ENCODE data around the gene PLPP2. TPM values are rescaled to one million over a fixed set of nuclear protein-coding genes. Genes with fewer than 3 reads are reported as not detected.

Gene PLPP2
- total and polyA plus RNA-seq, 9 of the 15 experiments (the other 6 are each of a cell fraction or from before 2014, with no cell fraction given): 0.51 to 4.4 (median 2.2) TPM; not detected in 1

GRCh38 chr19:308471-309205 lies 17.4 kb upstream of the PLPP2 start:
- no peak for FAIRE-seq

More at GRCh38 chr19:308471-309205, 17.4 kb upstream of the PLPP2 start:
- H3K9me1 ChIP-seq (ENCODE audit: control insufficient read depth, insufficient read depth, low read length): peaks cover 4% of the 10 kb centered on the region
- H3K27me3 ChIP-seq (ENCODE audit: control insufficient read depth in 2 of 2, insufficient read depth in 2 of 2, low read length in 2 of 2): no peaks in the 10 kb centered on the region
- CTCF ChIA-PET (ENCODE audit: low intra/inter-chr PET ratio): no interaction called here
- no peak overlapping the region for H2AFZ ChIP-seq (ENCODE audit: low read depth, low read length)
- peaks cover 0 to 22% of the 10 kb centered on the region in 2 experiments; a peak in 2 of 5 replicates for H3K4me1 ChIP-seq (replicated peaks in 1 of 2; ENCODE audit: control insufficient read depth in 2 of 2, insufficient read depth in 2 of 2, low read length in 2 of 2)
- POLR2A ChIA-PET: no interaction called here
- intact Hi-C loops (cut with micrococcal nuclease): no loop called here
- DNase-seq (ENCODE audit: extremely low read depth in 1 of 4, low spot score in 3 of 4): no peak
- peaks cover 6% of the 10 kb centered on the region; the same call in 1 of the 3 replicates for H3K79me2 ChIP-seq (ENCODE audit: control insufficient read depth, insufficient read depth, low read length)
- H4K20me1 ChIP-seq (replicated peaks; ENCODE audit: control insufficient read depth, insufficient read depth, low read length): no peaks in the 10 kb centered on the region; the same call in 1 of the 2 replicates
- H3K4me2 ChIP-seq (ENCODE audit: insufficient read depth, low read length): no peak overlapping the region
- 97% methylated on average over 29 of the region's 48 CpGs for WGBS (ENCODE audit: insufficient coverage, low coverage, missing lambda C conversion rate)
- H3K27ac ChIP-seq (ENCODE audit: extremely low read depth, low read depth, low read length): no peak overlapping the region
- peak overlapping the region in 1 of 2 experiments; percentile 35; a peak in 1 of 4 replicates for H3K9ac ChIP-seq (ENCODE audit: insufficient read depth in 1 of 2, low read depth in 2 of 2, low read length in 2 of 2)
- no peak overlapping the region for H3K4me3 ChIP-seq
- in situ Hi-C loops (cut with MboI): no loop called here
- H3K9me3 ChIP-seq (replicated peaks; ENCODE audit: control insufficient read depth, insufficient read depth, low read depth, low read length): no peaks in the 10 kb centered on the region
- no TSS peak for BruUV-seq (replicated peaks)
- peaks cover 63% of the 10 kb centered on the region; the same call in 1 of the 3 replicates for H3K36me3 ChIP-seq (ENCODE audit: control insufficient read depth, insufficient read depth, low read length)
- no peak for ATAC-seq
- TF ChIP-seq ZBTB33 (CRISPR knock-in tag; IDR thresholded peaks at IDR 0.05) (0 out of 2 replicates have a peak, but pooled peaks have one; percentile 33), E2F8 (IDR thresholded peaks at IDR 0.05; ENCODE audit: low read depth, partially characterized antibody) (no peak)

Measured in K562 (cell line).